Subcutaneous adipose tissue (tissue), 4 donors: Measurements from ENCODE around the gene SLC35E2B. TPM values are rescaled to one million over a fixed set of nuclear protein-coding genes. Genes with fewer than 3 reads are reported as not detected.

Experiments used
- CTCF ChIP-seq: fragments of 450-650 bp; IDR thresholded peaks from one replicate; pipeline ENCODE4 v1.5.1; 2016; ENCODE audit warnings: low read depth, mild to moderate bottlenecking, control low read depth, antibody characterized with exemption, moderate library complexity
- total RNA-seq, 4 donors: library from RNA; depleted of rRNA; stranded (reverse); fragments of >200 nt; gene quantifications; one replicate each; pipeline ENCODE4 v1.1.0, GENCODE V29; 2016

The SLC35E2B gene
- total RNA-seq, 4 donors from 2014 or later: 31.3 to 45.2 (median 36.5) TPM

- TF ChIP-seq CTCF: no peak
Observed at GRCh38 chr1:1621173-1622009, 71.2 kb downstream of the SLC35E2B start.

- no peak for TF ChIP-seq CTCF
Observed at GRCh38 chr1:1620433-1621139, 72.0 kb downstream of the SLC35E2B start.

- TF ChIP-seq CTCF: no peak
Observed at GRCh38 chr1:1619917-1620361, 72.7 kb downstream of the SLC35E2B start.

DNA sequence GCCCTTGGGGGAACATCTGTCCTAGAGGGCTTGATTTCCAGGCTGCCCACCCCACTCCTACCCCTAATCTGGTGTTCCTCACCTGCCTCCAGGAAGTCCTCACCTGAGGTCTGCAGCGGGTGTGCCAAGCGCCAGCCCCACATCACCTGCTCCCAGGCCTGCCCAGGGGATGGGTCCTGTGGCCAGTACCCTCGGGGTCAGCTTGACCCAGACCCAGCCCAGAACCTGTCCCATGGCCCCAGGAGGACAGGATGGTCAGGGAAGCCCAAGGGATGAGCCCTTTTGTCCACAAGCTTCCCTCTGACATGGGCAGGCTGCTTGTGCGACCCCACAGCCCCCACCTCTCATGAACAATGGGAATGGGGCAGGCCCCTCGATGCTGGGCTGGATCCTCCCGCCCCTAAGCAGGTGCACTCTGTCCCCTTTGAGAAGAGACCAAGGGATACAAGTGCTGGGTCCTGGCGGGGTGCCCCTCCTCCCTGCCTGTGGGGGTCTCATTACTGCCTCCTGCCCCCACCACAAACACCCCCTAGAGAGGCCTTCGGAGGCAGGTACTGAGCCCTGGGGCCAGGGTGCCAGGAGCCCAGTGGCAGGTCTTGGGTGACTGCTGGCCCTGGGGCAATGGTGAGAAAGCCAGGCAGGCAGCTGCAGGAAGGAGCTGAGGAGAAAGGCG lies 74.1 kb downstream of the SLC35E2B start:
- TF ChIP-seq CTCF: no peak

DNA sequence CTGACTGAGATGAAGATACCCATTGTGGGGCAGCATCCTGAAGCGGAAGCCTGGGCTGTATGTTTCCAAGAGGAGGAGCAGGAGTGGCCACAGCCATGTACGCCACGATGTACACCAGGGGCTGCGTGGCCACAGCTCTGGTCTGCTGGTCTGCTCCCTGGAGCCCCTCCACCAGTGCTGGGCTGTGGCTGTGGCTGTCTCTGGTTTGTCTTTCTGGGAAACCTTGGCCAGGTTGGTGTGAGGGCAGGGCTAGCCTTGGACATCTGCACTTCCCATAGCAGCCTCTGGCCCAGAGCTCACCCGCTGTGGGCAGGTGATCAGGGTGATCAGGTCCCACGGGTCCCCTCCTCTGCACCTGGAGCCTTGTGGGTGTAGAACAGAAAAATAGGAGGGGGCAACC lies 74.7 kb downstream of the SLC35E2B start:
- no peak for TF ChIP-seq CTCF

GRCh38 chr1:1617516-1617915 lies 75.1 kb downstream of the SLC35E2B start:
- TF ChIP-seq CTCF: no peak

GRCh38 chr1:1616838-1617237 lies 75.8 kb downstream of the SLC35E2B start:
- TF ChIP-seq CTCF: no peak
